Pancreas (tissue), 10 donors: ENCODE data around the gene PKNOX2. TPM values are rescaled to one million over a fixed set of nuclear protein-coding genes. Genes with fewer than 3 reads are reported as not detected.

Experiments used
- ATAC-seq, 4 donors: fragments of 200-7000 bp; cut with Tn5 transposase; one replicate each; pipeline versions ENCODE4 v1.8.0 to v1.9.1; 2020; ENCODE audit warnings: mild to moderate bottlenecking in 4 of 4, moderate library complexity in 4 of 4
- DNase-seq, 6 donors: peaks; one replicate each; pipeline ENCODE4 v3.0.0-alpha.2; 2020
- FAIRE-seq: peaks from 2 replicates; lab custom pipeline; 2012; peaks lifted over from hg19 to GRCh38; lab: Jason Lieb, UNC
- H3K27ac ChIP-seq, 4 donors: fragments of 200-600 bp; sonication (generic); 1 replicate in 3 of 4; 2 replicates in 1 of 4; pipeline versions ENCODE4 v1.5.0 to v1.8.0; 2020
- H3K27me3 ChIP-seq, 4 donors: fragments of 200-600 bp; one replicate each; pipeline ENCODE4 v1.8.0; 2021
- H3K36me3 ChIP-seq, 3 donors: fragments of 200-600 bp; sonication (generic) in 1 of 3; one replicate each; pipeline versions ENCODE4 v1.5.0 to v1.8.0; 2020 to 2021
- H3K4me1 ChIP-seq, 3 donors: fragments of 200-600 bp; one replicate each; pipeline ENCODE4 v1.8.0; 2021
- H3K4me3 ChIP-seq, 4 donors: fragments of 200-600 bp; sonication (generic) in 2 of 4; one replicate each; pipeline versions ENCODE4 v1.5.0 to v1.8.0; 2020 to 2021
- H3K9me3 ChIP-seq, 4 donors: fragments of 200-600 bp; one replicate each; pipeline ENCODE4 v1.8.0; 2021
- CTCF ChIP-seq, 4 donors: fragments of 200-600 bp; sonication (generic) in 3 of 4; IDR thresholded peaks; one replicate each; pipeline versions ENCODE4 v1.5.0 to v1.8.0; 2021; ENCODE audit warnings: antibody characterized with exemption in 4 of 4
- WGBS, 2 donors: extraction: QIAGEN DNeasy Blood & Tissue Kit; methylation state at CpG; one replicate each; pipeline ENCODE4 v1.1.7; 2013; 5-methylcytosine and 5-hydroxymethylcytosine counted together
- intact Hi-C, 3 donors: fragments of 100-400 bp; cut with DNase I; formaldehyde crosslinking; loops; one replicate each; pipeline versions ENCODE4 v1.11.1 to v1.14.2; 2022
- polyA plus RNA-seq, 2 donors: library from polyadenylated mRNA; stranded (reverse); fragments of 200-250 nt; gene quantifications; one replicate each; pipeline ENCODE4 v1.2.3, GENCODE V29; 2013
- total RNA-seq, 6 donors: library from RNA; stranded (reverse); fragmentation: NEBNext Ultra II Directional in 4 of 6; extraction: Animal tissue kit (Norgen Biotek cat#: 25700) in 4 of 6; gene quantifications; one replicate each; pipeline versions ENCODE4 v1.2.1 to v1.2.4, GENCODE V29; 2021 to 2023
- donor health status: healthy with polysubstance abuse.
- donor health status: DM: no; HTN: no; CAD: no; lungs with moderate emphysema.
- donor health status: DM: no; HTN: no; CAD: no.
- donor health status: control.
- donor health status: control.
- donor health status: Bipolar disorder and iron deficiency.
- donor health status: DM: yes; HTN: yes; CAD: no.
- donor health status: DM: no; HTN: no; CAD: no.
- donor health status: DM: no; HTN: no; CAD: no.
- donor health status: DM: yes; HTN: yes; CAD: no.

PKNOX2 gene
- total and polyA plus RNA-seq, 8 donors: 3.4 to 8.1 (median 5.8) TPM

- intact Hi-C loops: no loop called here
- 78 to 90% methylated on average over 14 of the region's 14 CpGs for WGBS, 2 donors
- FAIRE-seq (no peak), ATAC-seq (no peak), DNase-seq (no peak)
- H3K36me3 ChIP-seq: no peaks in the 10 kb centered on the region
- no peaks in the 10 kb centered on the region for H3K9me3 ChIP-seq
- no peak overlapping the region for H3K27ac ChIP-seq
- H3K27me3 ChIP-seq: no peaks in the 10 kb centered on the region
- no peak overlapping the region for H3K4me3 ChIP-seq
- H3K4me1 ChIP-seq: no peaks in the 10 kb centered on the region
- TF ChIP-seq CTCF (IDR thresholded peaks at IDR 0.05): no peak
Observed at GRCh38 chr11:125253795-125254525, 89.4 kb downstream of the PKNOX2 start.

GRCh38 chr11:125256541-125257189 is 92.1 kb downstream of the PKNOX2 start:
- H3K27ac ChIP-seq: no peak overlapping the region
- DNase-seq (no peak), ATAC-seq (no peak)

GRCh38 chr11:125257190-125257579 is 92.6 kb downstream of the PKNOX2 start:
- Histone ChIP-seq H3K4me1 (no peaks in the 10 kb centered on the region), H3K27ac (no peak overlapping the region), H3K27me3 (no peaks in the 10 kb centered on the region), H3K36me3 (no peaks in the 10 kb centered on the region), H3K4me3 (no peak overlapping the region), H3K9me3 (no peaks in the 10 kb centered on the region)
- 92 to 97% methylated on average over 7 of the region's 7 CpGs for WGBS, 2 donors
- no peak for TF ChIP-seq CTCF (IDR thresholded peaks at IDR 0.05)
- intact Hi-C loops: no loop called here
- no peak for ATAC-seq
- FAIRE-seq: no peak
- DNase-seq: no peak

More at GRCh38 chr11:125256541-125257189, 92.1 kb downstream of the PKNOX2 start:
- Histone ChIP-seq H3K4me3 (no peak overlapping the region), H3K9me3 (no peaks in the 10 kb centered on the region), H3K27me3 (no peaks in the 10 kb centered on the region), H3K36me3 (no peaks in the 10 kb centered on the region), H3K4me1 (no peaks in the 10 kb centered on the region)
- FAIRE-seq: no peak
- no peak for TF ChIP-seq CTCF (IDR thresholded peaks at IDR 0.05)
- intact Hi-C loops: no loop called here
- WGBS, 2 donors: 78 to 79% methylated on average over 6 of the region's 6 CpGs

GRCh38 chr11:125257751-125258150 is 93.2 kb downstream of the PKNOX2 start:
- Histone ChIP-seq H3K27ac (no peak overlapping the region), H3K27me3 (no peaks in the 10 kb centered on the region), H3K4me3 (no peak overlapping the region), H3K4me1 (no peaks in the 10 kb centered on the region), H3K9me3 (no peaks in the 10 kb centered on the region), H3K36me3 (no peaks in the 10 kb centered on the region)
- TF ChIP-seq CTCF (IDR thresholded peaks at IDR 0.05): no peak
- intact Hi-C loops: no loop called here
- no peak for FAIRE-seq
- no peak for ATAC-seq
- WGBS, 2 donors: 89 to 92% methylated on average over 4 of the region's 4 CpGs
- DNase-seq: no peak
